Brain microvascular endothelial cell (primary cell): Measurements from ENCODE around the gene NPR3.

Experiments used
- DNase-seq: peaks from one replicate; pipeline ENCODE4 v3.0.0-alpha.2; 2020
- H3K27ac ChIP-seq: fragments of 250-450 bp; sonication (Bioruptor Pico); 2 replicates; pipeline ENCODE4 v1.5.1; 2020; ENCODE audit warnings: mild to moderate bottlenecking, moderate library complexity
- H3K27me3 ChIP-seq: fragments of 250-450 bp; sonication (Bioruptor Pico); replicated peaks from 2 replicates; pipeline ENCODE4 v1.5.1; 2020; ENCODE audit warnings: mild to moderate bottlenecking
- H3K36me3 ChIP-seq: fragments of 250-450 bp; sonication (Bioruptor Pico); replicated peaks from 2 replicates; pipeline ENCODE4 v1.5.1; 2020; ENCODE audit warnings: mild to moderate bottlenecking
- H3K4me3 ChIP-seq: 2 replicates; pipeline ENCODE4 v1.5.1; 2011; ENCODE audit warnings: low read depth, mild to moderate bottlenecking, control low read depth, low read length, moderate library complexity
- in situ Hi-C: cut with HindIII; loops from 2 replicates; pipeline ENCODE4 v1.10.0; 2017; ENCODE audit warnings: low sequenced_read_pairs, low pct_ligation_motif_present
- TF ChIP-seq, protein P1 (sequence below): IDR thresholded peaks from 2 replicates; pipeline ENCODE4 v1.5.1; 2011; ENCODE audit warnings: low read depth, mild to moderate bottlenecking, moderate library complexity, low read length, control low read depth, inconsistent platforms; ENCODE audit errors: missing control alignments

Gene NPR3

GRCh38 chr5:32778403-32778802 lies 67.3 kb downstream of the NPR3 start:
- Histone ChIP-seq H3K27me3 (no peaks in the 10 kb centered on the region), H3K4me3 (no peak overlapping the region), H3K36me3 (no peaks in the 10 kb centered on the region), H3K27ac (no peak overlapping the region)
- TF ChIP-seq, protein P1, sequence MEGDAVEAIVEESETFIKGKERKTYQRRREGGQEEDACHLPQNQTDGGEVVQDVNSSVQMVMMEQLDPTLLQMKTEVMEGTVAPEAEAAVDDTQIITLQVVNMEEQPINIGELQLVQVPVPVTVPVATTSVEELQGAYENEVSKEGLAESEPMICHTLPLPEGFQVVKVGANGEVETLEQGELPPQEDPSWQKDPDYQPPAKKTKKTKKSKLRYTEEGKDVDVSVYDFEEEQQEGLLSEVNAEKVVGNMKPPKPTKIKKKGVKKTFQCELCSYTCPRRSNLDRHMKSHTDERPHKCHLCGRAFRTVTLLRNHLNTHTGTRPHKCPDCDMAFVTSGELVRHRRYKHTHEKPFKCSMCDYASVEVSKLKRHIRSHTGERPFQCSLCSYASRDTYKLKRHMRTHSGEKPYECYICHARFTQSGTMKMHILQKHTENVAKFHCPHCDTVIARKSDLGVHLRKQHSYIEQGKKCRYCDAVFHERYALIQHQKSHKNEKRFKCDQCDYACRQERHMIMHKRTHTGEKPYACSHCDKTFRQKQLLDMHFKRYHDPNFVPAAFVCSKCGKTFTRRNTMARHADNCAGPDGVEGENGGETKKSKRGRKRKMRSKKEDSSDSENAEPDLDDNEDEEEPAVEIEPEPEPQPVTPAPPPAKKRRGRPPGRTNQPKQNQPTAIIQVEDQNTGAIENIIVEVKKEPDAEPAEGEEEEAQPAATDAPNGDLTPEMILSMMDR, result no peak
- no peak for DNase-seq
- in situ Hi-C loops, result no loop called here

DNA sequence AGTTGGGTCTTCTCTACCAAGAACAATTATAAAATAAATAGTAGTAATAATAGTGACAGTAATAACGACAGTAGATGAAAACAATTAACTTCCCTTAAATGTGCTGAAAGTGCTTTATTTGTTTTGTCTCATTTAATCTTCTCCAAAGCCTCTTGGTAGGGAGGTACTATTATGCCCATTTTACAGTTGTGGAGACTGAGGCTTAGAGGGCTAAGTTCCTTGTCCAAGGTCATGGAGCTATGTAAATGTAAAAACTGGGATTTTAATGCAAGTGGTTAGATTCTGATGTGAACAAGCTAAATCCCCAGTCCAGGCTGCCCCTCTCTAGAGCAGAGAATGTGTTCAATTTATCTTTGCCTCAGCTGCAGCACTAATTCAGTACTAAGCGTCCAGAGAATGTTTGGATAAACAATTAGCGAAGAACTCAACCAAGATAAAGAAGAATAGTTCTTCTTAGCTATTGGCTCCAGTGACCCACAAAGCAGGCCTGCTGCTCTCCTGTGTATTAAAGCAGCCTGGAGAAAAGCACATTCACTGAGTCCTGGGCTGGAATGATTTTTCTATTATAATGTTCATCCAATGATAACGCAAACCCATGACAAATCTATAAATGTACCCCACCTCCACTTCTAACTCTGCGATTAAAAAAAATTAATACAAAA lies 68.8 kb downstream of the NPR3 start:
- no peaks in the 10 kb centered on the region for H3K36me3 ChIP-seq
- TF ChIP-seq, protein P1, result no peak
- H3K4me3 ChIP-seq, result no peak overlapping the region
- DNase-seq, result no peak
- in situ Hi-C loops, result no loop called here
- H3K27me3 ChIP-seq, result no peaks in the 10 kb centered on the region
- H3K27ac ChIP-seq, result no peak overlapping the region

DNA sequence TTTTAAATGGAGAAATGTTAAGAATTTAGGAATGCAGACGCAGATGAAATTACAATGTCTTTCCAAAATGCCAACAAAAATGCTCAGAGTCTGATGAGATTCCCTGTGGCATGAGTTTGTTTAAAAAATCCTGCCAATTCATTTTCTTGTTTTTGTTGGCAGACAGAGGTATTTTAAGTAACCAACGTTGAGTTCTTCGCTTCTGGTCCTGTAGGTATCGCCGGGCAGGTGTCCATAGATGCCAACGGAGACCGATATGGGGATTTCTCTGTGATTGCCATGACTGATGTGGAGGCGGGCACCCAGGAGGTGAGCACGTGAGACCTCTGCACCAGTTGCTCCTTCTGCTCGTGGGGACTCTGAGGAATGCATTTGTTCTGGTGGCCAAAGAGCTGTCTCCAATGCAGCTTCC lies 69.4 kb downstream of the NPR3 start:
- H3K27ac ChIP-seq, result no peak overlapping the region
- no peak for DNase-seq
- no peak overlapping the region for H3K4me3 ChIP-seq
- H3K27me3 ChIP-seq, result no peaks in the 10 kb centered on the region
- TF ChIP-seq, protein P1, result no peak
- no peaks in the 10 kb centered on the region for H3K36me3 ChIP-seq
- in situ Hi-C loops, result no loop called here

- Histone ChIP-seq H3K27ac (no peak overlapping the region), H3K36me3 (no peaks in the 10 kb centered on the region), H3K4me3 (no peak overlapping the region), H3K27me3 (no peaks in the 10 kb centered on the region)
- in situ Hi-C loops, result no loop called here
- TF ChIP-seq, protein P1, result no peak
- no peak for DNase-seq
Measured at GRCh38 chr5:32783661-32784060, 72.5 kb downstream of the NPR3 start.

GRCh38 chr5:32785611-32786254 lies 74.6 kb downstream of the NPR3 start:
- DNase-seq, result peak; percentile 62
- no peak overlapping the region for H3K4me3 ChIP-seq
- TF ChIP-seq, protein P1, result no peak
- H3K36me3 ChIP-seq, result no peaks in the 10 kb centered on the region
- H3K27ac ChIP-seq, result no peak overlapping the region
- H3K27me3 ChIP-seq, result no peaks in the 10 kb centered on the region
- in situ Hi-C loops, result no loop called here
